ENCODE measurements around the gene CHERP.
A peak's percentile ranks its signal among the peaks of the same experiment; 100 is the strongest.
"Not testable (repeated sequence)": the region's sequence is repeated elsewhere in the genome, so short reads cannot be mapped to it uniquely, and the experiment has no call there.

Gene CHERP

GRCh38 chr19:16519230-16519687 is 23.0 kb downstream of the CHERP start:
- DNase-seq (ENCODE audit: low spot score): no peak

GRCh38 chr19:16518483-16519229 is 23.6 kb downstream of the CHERP start:
- no peak for DNase-seq (ENCODE audit: low spot score)

GRCh38 chr19:16518061-16518460 is 24.2 kb downstream of the CHERP start:
- no peak for DNase-seq (ENCODE audit: low spot score)

- no peak for DNase-seq (ENCODE audit: low spot score)
Measured at GRCh38 chr19:16516923-16517610, 25.2 kb downstream of the CHERP start.

- DNase-seq (ENCODE audit: low spot score): no peak
Measured at GRCh38 chr19:16516381-16516780, 25.9 kb downstream of the CHERP start.

- no peak for DNase-seq (ENCODE audit: low spot score)
Measured at GRCh38 chr19:16514383-16515019, 27.7 kb downstream of the CHERP start.

GRCh38 chr19:16512611-16513010 is 29.6 kb downstream of the CHERP start:
- DNase-seq (ENCODE audit: low spot score): not testable (repeated sequence)

- DNase-seq (ENCODE audit: low spot score): no peak
Measured at GRCh38 chr19:16509141-16510061, 32.8 kb downstream of the CHERP start.

- no peak for DNase-seq (ENCODE audit: low spot score)
Measured at GRCh38 chr19:16508546-16508945, 33.7 kb downstream of the CHERP start.

- no peak for DNase-seq (ENCODE audit: low spot score)
Measured at GRCh38 chr19:16506961-16507360, 35.3 kb downstream of the CHERP start.

GRCh38 chr19:16506161-16506560 is 36.1 kb downstream of the CHERP start:
- not testable (repeated sequence) for DNase-seq (ENCODE audit: low spot score)

- no peak for DNase-seq (ENCODE audit: low spot score)
Measured at GRCh38 chr19:16504271-16504670, 38.0 kb downstream of the CHERP start.

GRCh38 chr19:16497837-16498236 is 44.4 kb downstream of the CHERP start:
- DNase-seq (ENCODE audit: low spot score): no peak

- no peak for DNase-seq (ENCODE audit: low spot score)
Measured at GRCh38 chr19:16497042-16497441, 45.2 kb downstream of the CHERP start.

- DNase-seq (ENCODE audit: low spot score): peak; percentile 16
Measured at GRCh38 chr19:16496613-16496983, 45.6 kb downstream of the CHERP start.

- peak; percentile 97 for DNase-seq (ENCODE audit: low spot score)
Measured at GRCh38 chr19:16495982-16496612, 46.1 kb downstream of the CHERP start, which contains the start of the genes C19orf44 and CALR3. Gene C19orf44 (plus strand): TSS chr19:16496394. CDS start chr19:16500793, 4,399 bp downstream. Gene CALR3 (minus strand): TSS chr19:16496167. CDS start chr19:16496129, 38 bp downstream.

GRCh38 chr19:16486476-16486875 is 55.8 kb downstream of the CHERP start:
- DNase-seq (ENCODE audit: low spot score): not testable (repeated sequence)

- DNase-seq (ENCODE audit: low spot score): no peak
Measured at GRCh38 chr19:16482745-16483144, 59.5 kb downstream of the CHERP start.

GRCh38 chr19:16477311-16477710 is 64.9 kb downstream of the CHERP start:
- DNase-seq (ENCODE audit: low spot score): no peak

GRCh38 chr19:16476401-16476800 is 65.8 kb downstream of the CHERP start:
- no peak for DNase-seq (ENCODE audit: low spot score)

- DNase-seq (ENCODE audit: low spot score): no peak
Measured at GRCh38 chr19:16473875-16474392, 68.3 kb downstream of the CHERP start.
